Fibroblast of lung (primary cell): Measurements from ENCODE around the gene TMEM117. TPM values are rescaled to one million over a fixed set of nuclear protein-coding genes. Genes with fewer than 3 reads are reported as not detected.

Experiments
- DNase-seq, 2 donors: peaks; one replicate each; pipeline versions ENCODE4 v3.0.0 to v3.0.0-alpha.2; 2010; ENCODE audit warnings: low read depth in 2 of 2
- H2AFZ ChIP-seq: 2 replicates; pipeline ENCODE4 v1.5.1; 2012; ENCODE audit warnings: low read length, control low read depth, inconsistent platforms
- H3K27ac ChIP-seq: 2 replicates; pipeline ENCODE4 v1.5.1; 2011; ENCODE audit warnings: low read length, control low read depth; ENCODE audit not compliant: insufficient read depth
- H3K27me3 ChIP-seq: 2 replicates; pipeline ENCODE4 v1.5.1; 2011; ENCODE audit warnings: mild to moderate bottlenecking, low read length; ENCODE audit not compliant: control insufficient read depth, insufficient read depth
- H3K36me3 ChIP-seq: 2 replicates; pipeline ENCODE4 v1.5.1; 2011; ENCODE audit warnings: low read length; ENCODE audit not compliant: control insufficient read depth, insufficient read depth
- H3K4me1 ChIP-seq: 2 replicates; pipeline ENCODE4 v1.5.1; 2011; ENCODE audit warnings: low read length; ENCODE audit not compliant: control insufficient read depth, insufficient read depth; ENCODE audit errors: extremely low read depth
- H3K4me2 ChIP-seq: 2 replicates; pipeline ENCODE4 v1.5.1; 2011; ENCODE audit warnings: low read length, control low read depth; ENCODE audit not compliant: insufficient read depth; ENCODE audit errors: extremely low read depth
- H3K4me3 ChIP-seq, 4 experiments: fragments of 200-600 bp in 1 of 4; sonication (generic) in 1 of 4; replicated peaks in 1 of 4; 2 replicates each; pipeline ENCODE4 v1.5.1; 2011 to 2016; ENCODE audit warnings: low read length in 4 of 4, low read depth in 3 of 4, mild to moderate bottlenecking in 3 of 4, control low read depth in 2 of 4, inconsistent platforms in 1 of 4, mixed read lengths in 1 of 4; ENCODE audit not compliant: insufficient read depth in 1 of 4; ENCODE audit errors: control extremely low read depth in 1 of 4
- H3K79me2 ChIP-seq: 2 replicates; pipeline ENCODE4 v1.5.1; 2012; ENCODE audit warnings: mild to moderate bottlenecking, low read length, inconsistent platforms; ENCODE audit not compliant: control insufficient read depth, insufficient read depth
- H3K9ac ChIP-seq: 2 replicates; pipeline ENCODE4 v1.5.1; 2011; ENCODE audit warnings: mild to moderate bottlenecking, low read length, control low read depth; ENCODE audit not compliant: insufficient read depth
- H3K9me3 ChIP-seq: 2 replicates; pipeline ENCODE4 v1.5.1; 2012; ENCODE audit warnings: low read depth, low read length; ENCODE audit not compliant: control insufficient read depth, insufficient read depth
- H4K20me1 ChIP-seq: 2 replicates; pipeline ENCODE4 v1.5.1; 2011; ENCODE audit warnings: low read length; ENCODE audit not compliant: control insufficient read depth, insufficient read depth; ENCODE audit errors: extremely low read depth
- EZH2 ChIP-seq: IDR thresholded peaks from 2 replicates; pipeline ENCODE4 v1.5.1; 2012; ENCODE audit warnings: low read length, control low read depth, mild to moderate bottlenecking; ENCODE audit errors: missing control alignments
- polyA plus RNA-seq, 2 donors: library from polyadenylated mRNA; depleted of rRNA in 1 of 2; stranded (reverse) in 1 of 2; unstranded in 1 of 2; fragments of >200 nt; gene quantifications; 2 replicates each; pipeline ENCODE4 v1.2.1, GENCODE V29; 2011 to 2012; ENCODE audit warnings: missing spikeins in 1 of 2
- total RNA-seq: library from RNA; depleted of rRNA; stranded (reverse); fragments of >200 nt; gene quantifications from 2 replicates; pipeline ENCODE4 v1.2.1, GENCODE V29; 2014
- TF ChIP-seq, protein P1 (sequence below), 2 donors: IDR thresholded peaks in 1 of 2; conservative IDR thresholded peaks in 1 of 2; 1 replicate in 1 of 2; 2 replicates in 1 of 2; pipeline ENCODE4 v1.5.1; 2011 to 2012; ENCODE audit warnings: low read length in 2 of 2, control low read depth in 1 of 2, inconsistent platforms in 1 of 2, low read depth in 1 of 2, mild to moderate bottlenecking in 1 of 2

TMEM117 gene
- total and polyA plus RNA-seq, 2 donors (not counting 1 experiment from before 2014, with no cell fraction given) = 7.6 to 7.8 TPM

- no peak for DNase-seq
- Histone ChIP-seq H3K27me3 (no peaks in the 10 kb centered on the region), H3K27ac (no peak overlapping the region), H4K20me1 (no peaks in the 10 kb centered on the region), H3K4me1 (no peaks in the 10 kb centered on the region), H3K9me3 (no peaks in the 10 kb centered on the region), H3K4me3 (no peak overlapping the region), H3K4me2 (no peak overlapping the region), H3K9ac (no peak overlapping the region), H2AFZ (no peak overlapping the region), H3K79me2 (no peaks in the 10 kb centered on the region), H3K36me3 (no peaks in the 10 kb centered on the region)
- TF ChIP-seq, protein P1, sequence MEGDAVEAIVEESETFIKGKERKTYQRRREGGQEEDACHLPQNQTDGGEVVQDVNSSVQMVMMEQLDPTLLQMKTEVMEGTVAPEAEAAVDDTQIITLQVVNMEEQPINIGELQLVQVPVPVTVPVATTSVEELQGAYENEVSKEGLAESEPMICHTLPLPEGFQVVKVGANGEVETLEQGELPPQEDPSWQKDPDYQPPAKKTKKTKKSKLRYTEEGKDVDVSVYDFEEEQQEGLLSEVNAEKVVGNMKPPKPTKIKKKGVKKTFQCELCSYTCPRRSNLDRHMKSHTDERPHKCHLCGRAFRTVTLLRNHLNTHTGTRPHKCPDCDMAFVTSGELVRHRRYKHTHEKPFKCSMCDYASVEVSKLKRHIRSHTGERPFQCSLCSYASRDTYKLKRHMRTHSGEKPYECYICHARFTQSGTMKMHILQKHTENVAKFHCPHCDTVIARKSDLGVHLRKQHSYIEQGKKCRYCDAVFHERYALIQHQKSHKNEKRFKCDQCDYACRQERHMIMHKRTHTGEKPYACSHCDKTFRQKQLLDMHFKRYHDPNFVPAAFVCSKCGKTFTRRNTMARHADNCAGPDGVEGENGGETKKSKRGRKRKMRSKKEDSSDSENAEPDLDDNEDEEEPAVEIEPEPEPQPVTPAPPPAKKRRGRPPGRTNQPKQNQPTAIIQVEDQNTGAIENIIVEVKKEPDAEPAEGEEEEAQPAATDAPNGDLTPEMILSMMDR (conservative IDR thresholded peaks at IDR 0.05 in 1 of 2, IDR thresholded peaks at IDR 0.05 in 1 of 2; ENCODE audit: low read depth in 1 of 2, low read length in 2 of 2) = no peak
- no peak for TF ChIP-seq EZH2
Measured at GRCh38 chr12:44380861-44381260, 545.0 kb downstream of the TMEM117 start.

GRCh38 chr12:44381341-44381740 is 545.5 kb downstream of the TMEM117 start:
- H2AFZ ChIP-seq = no peak overlapping the region
- H4K20me1 ChIP-seq = no peaks in the 10 kb centered on the region
- H3K79me2 ChIP-seq = no peaks in the 10 kb centered on the region
- no peaks in the 10 kb centered on the region for H3K9me3 ChIP-seq
- no peaks in the 10 kb centered on the region for H3K4me1 ChIP-seq
- H3K27ac ChIP-seq = no peak overlapping the region
- no peak overlapping the region for H3K9ac ChIP-seq
- no peak for TF ChIP-seq EZH2
- TF ChIP-seq, protein P1 (conservative IDR thresholded peaks at IDR 0.05 in 1 of 2, IDR thresholded peaks at IDR 0.05 in 1 of 2; ENCODE audit: low read depth in 1 of 2, low read length in 2 of 2) = no peak
- H3K36me3 ChIP-seq = no peaks in the 10 kb centered on the region
- H3K27me3 ChIP-seq = no peaks in the 10 kb centered on the region
- no peak overlapping the region for H3K4me3 ChIP-seq
- H3K4me2 ChIP-seq = no peak overlapping the region
- no peak for DNase-seq

- H3K9me3 ChIP-seq = no peaks in the 10 kb centered on the region
- TF ChIP-seq EZH2 = no peak
- TF ChIP-seq, protein P1 (conservative IDR thresholded peaks at IDR 0.05 in 1 of 2, IDR thresholded peaks at IDR 0.05 in 1 of 2; ENCODE audit: low read depth in 1 of 2, low read length in 2 of 2) = no peak
- no peak overlapping the region for H3K9ac ChIP-seq
- no peak overlapping the region for H3K4me3 ChIP-seq
- H2AFZ ChIP-seq = no peak overlapping the region
- no peaks in the 10 kb centered on the region for H3K79me2 ChIP-seq
- H3K27ac ChIP-seq = no peak overlapping the region
- H3K4me1 ChIP-seq = no peaks in the 10 kb centered on the region
- no peak overlapping the region for H3K4me2 ChIP-seq
- no peaks in the 10 kb centered on the region for H3K36me3 ChIP-seq
- no peak for DNase-seq
- no peaks in the 10 kb centered on the region for H4K20me1 ChIP-seq
- no peaks in the 10 kb centered on the region for H3K27me3 ChIP-seq
Measured at GRCh38 chr12:44384136-44384535, 548.3 kb downstream of the TMEM117 start.
